ENCODE data around the gene FLT1.
A peak's percentile ranks its signal among the peaks of the same experiment; 100 is the strongest.

The FLT1 gene

DNA sequence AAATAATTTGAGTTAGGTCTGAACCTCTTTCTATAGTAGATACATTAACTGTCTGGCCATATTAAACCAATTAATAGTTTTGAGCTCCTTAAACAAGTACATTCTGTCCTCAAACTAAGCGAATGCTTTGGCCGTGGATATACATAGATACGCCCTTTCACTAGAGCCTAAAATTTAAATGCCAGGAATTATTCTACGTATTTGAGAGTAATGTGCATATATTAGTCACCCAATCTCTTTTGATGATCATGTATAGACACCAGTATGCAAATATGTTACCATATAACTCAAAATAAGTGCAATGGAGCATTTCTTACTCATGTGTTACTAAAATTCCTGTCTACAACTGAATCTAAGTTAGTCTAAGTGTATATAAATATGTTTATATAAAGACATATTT, 70.4 kb downstream of the FLT1 start:
- DNase-seq: no peak

- DNase-seq: no peak
Measured at GRCh38 chr13:28423010-28423409, 71.9 kb downstream of the FLT1 start.

DNA sequence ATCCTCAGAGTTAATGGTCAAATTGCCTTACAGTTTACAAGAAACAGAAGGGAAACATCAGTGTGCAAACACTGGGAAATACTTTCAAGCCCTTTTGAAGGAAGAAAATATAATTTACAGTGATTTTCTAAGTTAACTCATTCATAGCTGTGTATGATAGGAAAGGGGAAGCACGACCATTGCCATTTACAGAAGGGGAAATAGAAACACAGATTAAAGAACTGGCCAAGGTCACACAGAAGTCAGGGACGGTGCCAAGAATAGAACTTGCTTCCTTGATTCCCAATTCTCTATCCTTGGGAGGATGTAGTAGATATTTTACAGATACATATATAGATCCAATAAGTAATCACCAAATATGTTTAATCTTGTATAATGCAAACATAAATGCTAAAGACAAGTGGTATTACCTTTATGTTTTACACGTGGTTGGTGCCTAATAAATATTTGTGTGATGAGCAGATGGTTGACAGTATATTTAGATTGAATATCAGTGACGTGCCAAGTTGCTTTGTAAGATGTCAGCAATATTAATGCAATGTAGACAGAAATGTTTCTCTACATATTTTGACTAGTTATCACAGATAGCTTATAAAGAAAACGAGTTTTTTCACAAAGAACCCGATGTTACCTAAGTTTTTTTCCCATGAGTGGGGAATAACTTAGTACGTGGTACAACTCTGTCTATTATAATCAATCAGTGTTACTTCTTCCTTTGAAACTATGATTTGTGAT, 73.1 kb downstream of the FLT1 start:
- DNase-seq: no peak

DNA sequence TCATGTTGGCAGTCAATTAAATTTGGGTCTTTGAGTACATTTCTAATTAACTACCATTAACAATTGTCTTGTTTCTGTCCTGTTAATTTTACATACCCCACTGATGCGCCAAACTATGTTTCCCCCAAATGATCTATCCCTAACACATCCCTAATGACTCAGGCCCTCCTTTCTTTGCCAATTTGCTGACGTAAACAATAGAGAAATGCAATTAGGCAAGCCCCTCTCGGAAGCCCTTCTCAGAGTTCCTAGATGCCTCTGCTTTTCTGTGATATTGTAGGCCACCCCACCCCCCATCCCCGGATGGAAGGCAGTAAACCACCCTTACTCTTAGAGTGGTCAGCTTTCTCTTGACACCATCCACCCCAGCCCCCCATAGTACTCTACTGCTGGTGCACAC, 74.2 kb downstream of the FLT1 start:
- no peak for DNase-seq

- DNase-seq: peak; percentile 16
Measured at GRCh38 chr13:28415994-28416421, 78.9 kb downstream of the FLT1 start.

GRCh38 chr13:28413999-28414398, 80.9 kb downstream of the FLT1 start:
- DNase-seq: no peak

DNA sequence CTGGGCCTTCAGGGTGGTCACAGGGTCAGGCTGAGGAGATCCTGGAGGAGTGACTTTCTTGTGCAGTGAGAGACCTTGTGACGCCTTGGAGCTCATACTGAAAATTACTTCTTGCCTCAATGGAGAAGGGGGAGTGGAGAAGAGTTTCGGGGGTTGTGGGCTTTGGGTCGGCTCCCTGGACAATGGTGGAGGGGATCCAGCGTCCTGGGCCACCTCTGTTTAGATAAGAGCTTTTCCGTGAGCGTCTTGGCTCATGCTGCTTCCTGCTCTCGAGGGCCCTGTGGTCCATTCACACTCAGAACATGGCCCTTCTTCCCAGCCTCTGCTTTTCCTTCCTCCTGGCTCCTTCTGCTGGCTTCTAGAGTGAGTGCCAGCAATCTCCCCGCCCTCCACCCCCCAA, 81.9 kb downstream of the FLT1 start:
- DNase-seq: no peak

GRCh38 chr13:28411831-28412353, 83.0 kb downstream of the FLT1 start:
- no peak for DNase-seq

GRCh38 chr13:28410096-28410495, 84.8 kb downstream of the FLT1 start:
- DNase-seq: no peak

DNA sequence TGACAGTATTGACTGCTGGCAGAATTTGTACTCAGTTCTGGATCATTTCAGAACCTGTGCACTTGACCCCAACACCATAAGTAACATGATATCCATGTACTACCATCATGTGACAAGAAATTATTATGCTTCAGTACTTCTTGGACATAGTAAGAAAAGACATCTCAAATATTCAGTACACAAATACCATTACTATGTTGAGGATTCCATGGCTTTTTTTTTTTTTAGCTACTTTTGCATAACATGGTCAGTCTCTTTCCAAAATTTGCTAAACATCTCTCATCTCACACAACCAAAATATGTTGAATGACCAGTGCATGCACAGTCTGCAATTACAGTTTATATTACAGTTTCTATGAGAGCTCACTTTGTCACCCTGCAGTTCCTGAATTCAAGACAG, 85.3 kb downstream of the FLT1 start:
- DNase-seq: no peak

- no peak for DNase-seq
Measured at GRCh38 chr13:28408863-28409262, 86.1 kb downstream of the FLT1 start.

GRCh38 chr13:28408235-28408848, 86.6 kb downstream of the FLT1 start:
- no peak for DNase-seq

- no peak for DNase-seq
Measured at GRCh38 chr13:28406733-28407266, 88.1 kb downstream of the FLT1 start.

DNA sequence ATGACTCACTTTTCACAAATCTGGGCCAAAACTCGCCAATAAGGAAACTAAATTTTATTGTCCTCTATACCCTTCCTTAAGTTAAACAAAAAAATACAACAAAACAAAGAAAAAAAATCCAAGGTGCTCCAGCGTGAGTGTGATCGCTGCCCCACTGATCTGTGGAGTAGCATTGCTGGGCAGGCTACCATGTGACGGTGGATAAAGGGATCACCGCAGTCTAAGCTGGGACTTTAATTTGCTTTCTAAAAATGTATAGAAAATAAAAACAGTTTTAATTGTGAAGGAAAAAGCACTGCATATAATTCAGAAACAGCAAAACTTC, 92.9 kb downstream of the FLT1 start:
- DNase-seq: no peak

- no peak for DNase-seq
Measured at GRCh38 chr13:28401303-28402056, 93.4 kb downstream of the FLT1 start.

DNA sequence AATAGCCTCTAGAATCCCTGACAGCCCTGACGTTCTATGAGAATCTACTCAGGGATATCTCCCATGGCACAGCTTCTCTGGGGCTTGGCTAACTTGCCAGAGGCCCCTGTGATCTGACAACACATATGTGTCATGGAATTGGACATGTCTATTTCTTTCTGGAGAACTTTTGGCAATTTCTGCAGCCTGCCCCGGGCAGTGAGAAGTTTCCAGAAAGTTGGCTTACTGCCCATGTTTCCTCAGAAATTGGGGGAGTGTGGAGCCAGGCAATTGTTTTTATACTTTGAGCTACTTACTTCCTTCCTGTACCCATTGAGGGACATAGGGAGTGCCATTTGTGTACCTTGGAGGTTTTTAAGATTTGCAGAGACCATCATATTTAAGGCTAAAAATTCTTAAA, 98.9 kb downstream of the FLT1 start:
- no peak for DNase-seq

- no peak for DNase-seq
Measured at GRCh38 chr13:28394422-28394821, 100.5 kb downstream of the FLT1 start.

GRCh38 chr13:28392896-28393505, 101.9 kb downstream of the FLT1 start:
- no peak for DNase-seq

DNA sequence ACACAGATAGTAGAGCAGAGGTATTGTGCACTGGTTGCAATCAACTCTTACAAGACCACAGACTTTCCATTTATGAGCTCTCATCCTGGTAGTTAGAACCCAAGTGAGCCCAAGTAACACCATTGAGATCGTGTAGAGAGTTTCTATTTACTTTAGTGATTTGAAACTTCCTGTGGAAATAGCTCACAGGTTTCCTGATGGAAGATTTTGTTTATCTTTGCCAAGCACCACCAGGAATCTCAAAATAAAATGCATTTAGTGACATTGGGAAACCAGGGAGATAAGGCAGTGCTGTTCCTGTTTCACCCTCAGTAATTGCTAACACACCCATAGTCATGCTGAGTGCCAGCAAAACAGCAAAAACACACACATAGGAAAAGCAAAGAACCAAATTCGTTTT, 102.5 kb downstream of the FLT1 start:
- DNase-seq: no peak

- DNase-seq: no peak
Measured at GRCh38 chr13:28387740-28388501, 107.0 kb downstream of the FLT1 start.

DNA sequence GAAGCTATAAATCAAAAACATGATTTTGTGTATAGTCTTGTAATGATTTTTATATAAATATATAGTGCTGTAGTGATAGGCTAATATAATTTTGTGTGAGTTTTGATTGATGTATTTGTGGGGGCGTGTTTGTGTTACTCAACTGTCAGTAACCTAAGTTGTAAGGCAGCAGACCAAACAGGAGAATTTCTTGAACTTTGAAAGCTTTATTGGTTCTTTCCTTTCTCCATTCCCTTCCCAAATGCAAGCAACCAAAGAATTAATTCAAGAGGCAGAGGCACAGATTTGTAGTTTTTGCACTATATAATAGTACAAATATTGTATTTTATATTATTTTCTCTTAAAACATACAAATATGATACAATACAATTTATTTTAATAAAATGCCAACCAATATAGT, 109.6 kb downstream of the FLT1 start:
- no peak for DNase-seq

DNA sequence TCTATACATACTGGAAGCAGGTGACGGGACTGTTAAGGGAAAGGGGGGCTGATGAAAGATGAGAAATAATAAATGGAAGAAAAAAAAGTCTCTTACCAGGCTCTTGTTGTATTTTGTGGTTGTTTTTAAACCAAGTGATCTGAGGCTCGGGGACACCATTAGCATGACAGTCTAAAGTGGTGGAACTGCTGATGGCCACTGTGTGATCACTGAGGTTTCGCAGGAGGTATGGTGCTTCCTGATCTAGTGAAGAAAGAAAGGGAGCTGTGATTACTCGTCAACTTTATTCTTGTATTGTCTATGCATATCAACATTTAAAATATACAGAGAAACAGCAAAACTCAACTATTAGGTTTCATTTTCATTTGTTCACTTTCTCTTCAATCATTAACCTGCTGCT, 110.1 kb downstream of the FLT1 start:
- DNase-seq: no peak

DNA sequence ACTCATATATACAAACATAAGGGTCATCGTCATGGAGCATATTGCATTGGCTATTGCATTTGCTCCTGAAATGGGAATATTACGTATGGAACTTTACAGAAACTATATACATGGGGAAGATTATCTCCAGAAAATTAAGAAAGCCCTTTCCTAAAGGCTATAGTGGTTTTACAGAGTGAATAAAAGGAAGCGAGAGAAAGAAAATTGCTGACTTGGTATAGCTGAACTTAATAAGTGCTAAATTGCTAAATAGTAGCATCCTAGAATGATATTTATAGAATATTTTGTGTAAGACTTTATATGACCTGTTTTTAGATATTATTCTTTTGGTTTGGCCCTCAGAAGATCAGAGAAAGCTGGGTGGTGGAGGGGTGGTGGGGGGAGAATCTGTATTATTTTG, 114.6 kb downstream of the FLT1 start:
- no peak for DNase-seq

Data from NCI-H510A treated with DMSO at 0.1 percent for 48 hours (cell line).